OCI-LY3 (cell line): ENCODE measurements around the gene FCHSD2.

ENCODE experiments used
- EZH2phosphoT487 ChIP-seq: fragments of 200-600 bp; shearing (Covaris generic); IDR thresholded peaks from 2 replicates; pipeline ENCODE4 v1.6.1; 2018; ENCODE audit warnings: antibody characterized with exemption, mixed run types, low read depth
- TF ChIP-seq, protein P1 (sequence below): fragments of 200-600, 300-600 bp; sonication (generic); IDR thresholded peaks from 2 replicates; pipeline ENCODE4 v1.5.1; 2014; ENCODE audit warnings: antibody characterized with exemption, low read length, low read depth

DNA sequence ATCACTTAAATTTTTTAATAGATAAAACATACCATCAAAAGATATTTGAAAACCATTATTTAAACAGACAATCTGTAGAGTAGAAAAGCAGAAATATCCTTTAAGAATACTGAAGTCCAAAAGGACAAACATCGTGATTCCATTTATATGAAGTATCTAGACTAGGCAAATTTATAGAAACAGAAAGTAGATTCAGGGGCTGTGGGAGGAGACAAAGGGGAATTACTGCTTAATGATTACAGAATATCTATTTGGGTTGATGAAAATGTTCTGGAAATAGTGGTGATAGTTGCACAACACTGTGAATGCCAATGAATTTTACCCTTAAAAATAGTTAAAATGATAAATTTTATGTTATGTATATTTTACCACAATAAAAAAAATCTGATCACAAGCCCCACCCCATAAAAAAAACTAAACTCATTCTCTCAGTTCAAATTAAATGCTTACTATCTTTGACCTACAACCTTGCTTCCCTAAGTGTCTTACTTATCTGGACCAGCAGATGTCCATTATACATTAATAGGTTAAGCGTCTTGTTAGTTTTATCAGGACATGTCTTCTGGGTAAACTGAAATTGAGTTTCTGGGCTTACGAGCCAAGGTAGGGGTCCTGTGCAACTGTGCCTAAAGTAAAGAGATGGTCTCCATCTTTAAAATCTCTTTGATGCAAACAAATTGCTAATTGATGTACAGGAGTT, 86.3 kb downstream of the FCHSD2 start:
- TF ChIP-seq, protein P1, sequence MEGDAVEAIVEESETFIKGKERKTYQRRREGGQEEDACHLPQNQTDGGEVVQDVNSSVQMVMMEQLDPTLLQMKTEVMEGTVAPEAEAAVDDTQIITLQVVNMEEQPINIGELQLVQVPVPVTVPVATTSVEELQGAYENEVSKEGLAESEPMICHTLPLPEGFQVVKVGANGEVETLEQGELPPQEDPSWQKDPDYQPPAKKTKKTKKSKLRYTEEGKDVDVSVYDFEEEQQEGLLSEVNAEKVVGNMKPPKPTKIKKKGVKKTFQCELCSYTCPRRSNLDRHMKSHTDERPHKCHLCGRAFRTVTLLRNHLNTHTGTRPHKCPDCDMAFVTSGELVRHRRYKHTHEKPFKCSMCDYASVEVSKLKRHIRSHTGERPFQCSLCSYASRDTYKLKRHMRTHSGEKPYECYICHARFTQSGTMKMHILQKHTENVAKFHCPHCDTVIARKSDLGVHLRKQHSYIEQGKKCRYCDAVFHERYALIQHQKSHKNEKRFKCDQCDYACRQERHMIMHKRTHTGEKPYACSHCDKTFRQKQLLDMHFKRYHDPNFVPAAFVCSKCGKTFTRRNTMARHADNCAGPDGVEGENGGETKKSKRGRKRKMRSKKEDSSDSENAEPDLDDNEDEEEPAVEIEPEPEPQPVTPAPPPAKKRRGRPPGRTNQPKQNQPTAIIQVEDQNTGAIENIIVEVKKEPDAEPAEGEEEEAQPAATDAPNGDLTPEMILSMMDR = no peak
- no peak for TF ChIP-seq EZH2phosphoT487
